K562 (cell line): ENCODE measurements around the gene GTPBP1. TPM values are rescaled to one million over a fixed set of nuclear protein-coding genes. Genes with fewer than 3 reads are reported as not detected.

ENCODE experiments used
- CBX1 ChIP-seq: sonication (generic); IDR thresholded peaks from 2 replicates; pipeline ENCODE4 v1.6.1; 2016; ENCODE audit warnings: antibody characterized with exemption, low read depth, mild to moderate bottlenecking
- CGGBP1 ChIP-seq: fragments of 250-450 bp; sonication (Bioruptor Pico); IDR thresholded peaks from 2 replicates; pipeline ENCODE4 v1.9.0; 2021; ENCODE audit warnings: mild to moderate bottlenecking
- DLX4 ChIP-seq: fragments of 250-450 bp; sonication (Bioruptor Pico); IDR thresholded peaks from 2 replicates; pipeline ENCODE4 v1.6.1; 2021; ENCODE audit warnings: mild to moderate bottlenecking
- ILF3 ChIP-seq: fragments of 450-650 bp; IDR thresholded peaks from 2 replicates; pipeline ENCODE4 v1.6.1; 2018; ENCODE audit warnings: antibody characterized with exemption, mild to moderate bottlenecking, moderate library complexity, borderline replicate concordance
- MAFG ChIP-seq: fragments of 450-650 bp; conservative IDR thresholded peaks from 2 replicates; pipeline ENCODE4 v1.6.1; 2016; ENCODE audit warnings: missing genetic modification characterization, missing compliant biosample characterization
- MEIS2 ChIP-seq: fragments of 450-650 bp; IDR thresholded peaks from 2 replicates; pipeline ENCODE4 v1.6.1; 2014; ENCODE audit warnings: mild to moderate bottlenecking; ENCODE audit not compliant: partially characterized antibody
- MXD1 ChIP-seq: fragments of 250-450 bp; sonication (Bioruptor Pico); IDR thresholded peaks from 2 replicates; pipeline ENCODE4 v1.8.0; 2021; ENCODE audit warnings: borderline replicate concordance, mild to moderate bottlenecking, moderate library complexity; ENCODE audit not compliant: poor library complexity, severe bottlenecking
- MYNN ChIP-seq, 2 experiments: sonication (generic); formaldehyde crosslinking in 1 of 2; IDR thresholded peaks; 2 replicates each; pipeline versions ENCODE4 v1.5.0 to v1.6.1; 2016 to 2020; ENCODE audit warnings: antibody characterized with exemption in 1 of 2, missing genetic modification reagents in 1 of 2
- PKNOX1 ChIP-seq: fragments of 450-650 bp; IDR thresholded peaks from 2 replicates; pipeline ENCODE4 v1.6.1; 2016
- RFX5 ChIP-seq: IDR thresholded peaks from 2 replicates; pipeline ENCODE4 v1.6.1; 2011; ENCODE audit warnings: low read depth, mild to moderate bottlenecking, improper control_type of control experiment, low read length
- ZBTB5 ChIP-seq: fragments of 450-650 bp; IDR thresholded peaks from 2 replicates; pipeline ENCODE4 v1.6.1; 2017; ENCODE audit warnings: antibody characterized with exemption
- ZNF24 ChIP-seq: fragments of 450-650 bp; IDR thresholded peaks from 2 replicates; pipeline ENCODE4 v1.6.1; 2016
- ZNF318 ChIP-seq, 2 experiments: fragments of 450-650 bp; IDR thresholded peaks; 2 replicates each; pipeline ENCODE4 v1.6.1; 2016; ENCODE audit warnings: mild to moderate bottlenecking in 2 of 2, borderline replicate concordance in 1 of 2, low read depth in 1 of 2, moderate library complexity in 1 of 2
- ZNF668 ChIP-seq: fragments of 250-450 bp; sonication (Bioruptor Pico); IDR thresholded peaks from 2 replicates; pipeline ENCODE4 v1.8.0; 2022; ENCODE audit warnings: mild to moderate bottlenecking, inconsistent platforms
- polyA plus RNA-seq, 8 experiments: library from polyadenylated mRNA; depleted of rRNA in 4 of 8; stranded (reverse) in 5 of 8; unstranded in 3 of 8; fragments of >200 nt; fragmentation: Nextera tagmentation in 2 of 8; fragmentation: Illumina TruSeq in 1 of 8; extraction: Ambion mirVana in 2 of 8; extraction: Trizol in 1 of 8; gene quantifications; 2 replicates each; pipeline versions ENCODE4 v1.2.1 to v1.2.3, GENCODE V29; 2011 to 2014; ENCODE audit warnings: inconsistent platforms in 1 of 8, missing spikeins in 1 of 8
- total RNA-seq, 7 experiments: library from RNA; depleted of rRNA in 6 of 7; stranded (reverse); fragments of >200 nt in 6 of 7; fragmentation: Illumina TruSeq in 2 of 7; extraction: Trizol in 2 of 7; gene quantifications; 2 replicates each; pipeline versions ENCODE4 v1.2.1 to v1.2.3, GENCODE V29; 2011 to 2021; ENCODE audit warnings: low replicate concordance in 1 of 7

Gene GTPBP1
- total and polyA plus RNA-seq, 9 of the 15 experiments (the other 6 are each of a cell fraction or from before 2014, with no cell fraction given), result 0.83 to 53.2 (median 23.3) TPM

GRCh38 chr22:38782402-38783094 lies 76.8 kb downstream of the GTPBP1 start (continued):
- TF ChIP-seq MXD1 (no peak), ZNF24 (peak; percentile 89), MAFG (tag) (no peak), PKNOX1 (peak; percentile 42; the same call in 1 of the 2 replicates), MYNN (IDR thresholded peaks at IDR 0.05) (0 out of 2 replicates have a peak, but pooled peaks have one; percentile 27), MYNN (CRISPR knock-in tag; IDR thresholded peaks at IDR 0.05) (no peak), CGGBP1 (no peak), RFX5 (no peak), ZBTB5 (no peak), ZNF668 (CRISPR knock-in tag) (no peak), ZNF318 (IDR thresholded peaks at IDR 0.05; ENCODE audit: borderline replicate concordance in 1 of 2, low read depth in 1 of 2) (no peak), ILF3 (no peak), CBX1 (no peak), MEIS2 (peak; percentile 49), DLX4 (CRISPR knock-in tag) (no peak)
